ENCODE measurements around the gene CRISPLD2. TPM values are rescaled to one million over a fixed set of nuclear protein-coding genes. Genes with fewer than 3 reads are reported as not detected.

Gene CRISPLD2
- total RNA-seq, 1 experiment from 2014 or later: 6.5 TPM

GRCh38 chr16:84811529-84811928 is 8.3 kb upstream of the CRISPLD2 start:
- BruUV-seq (replicated peaks): no TSS peak

GRCh38 chr16:84813141-84813934 is 6.4 kb upstream of the CRISPLD2 start:
- H3K9me3 Mint-ChIP-seq (ENCODE audit: low read depth, unreplicated experiment): no peaks in the 10 kb centered on the region
- no peak overlapping the region for H3K4me3 Mint-ChIP-seq (ENCODE audit: low read depth, unreplicated experiment)
- no peak for DNase-seq
- H3K36me3 Mint-ChIP-seq (ENCODE audit: insufficient read depth, unreplicated experiment): no peaks in the 10 kb centered on the region
- TF ChIP-seq, protein P1, sequence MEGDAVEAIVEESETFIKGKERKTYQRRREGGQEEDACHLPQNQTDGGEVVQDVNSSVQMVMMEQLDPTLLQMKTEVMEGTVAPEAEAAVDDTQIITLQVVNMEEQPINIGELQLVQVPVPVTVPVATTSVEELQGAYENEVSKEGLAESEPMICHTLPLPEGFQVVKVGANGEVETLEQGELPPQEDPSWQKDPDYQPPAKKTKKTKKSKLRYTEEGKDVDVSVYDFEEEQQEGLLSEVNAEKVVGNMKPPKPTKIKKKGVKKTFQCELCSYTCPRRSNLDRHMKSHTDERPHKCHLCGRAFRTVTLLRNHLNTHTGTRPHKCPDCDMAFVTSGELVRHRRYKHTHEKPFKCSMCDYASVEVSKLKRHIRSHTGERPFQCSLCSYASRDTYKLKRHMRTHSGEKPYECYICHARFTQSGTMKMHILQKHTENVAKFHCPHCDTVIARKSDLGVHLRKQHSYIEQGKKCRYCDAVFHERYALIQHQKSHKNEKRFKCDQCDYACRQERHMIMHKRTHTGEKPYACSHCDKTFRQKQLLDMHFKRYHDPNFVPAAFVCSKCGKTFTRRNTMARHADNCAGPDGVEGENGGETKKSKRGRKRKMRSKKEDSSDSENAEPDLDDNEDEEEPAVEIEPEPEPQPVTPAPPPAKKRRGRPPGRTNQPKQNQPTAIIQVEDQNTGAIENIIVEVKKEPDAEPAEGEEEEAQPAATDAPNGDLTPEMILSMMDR (IDR thresholded peaks at IDR 0.05; ENCODE audit: unreplicated experiment): no peak
- intact Hi-C loops (cut with micrococcal nuclease; ENCODE audit: unreplicated experiment): no loop called here
- peaks cover 9% of the 10 kb centered on the region for H3K4me1 Mint-ChIP-seq (ENCODE audit: low read depth, unreplicated experiment)
- peaks cover 84% of the 10 kb centered on the region for H3K27me3 Mint-ChIP-seq (ENCODE audit: unreplicated experiment)
- no TSS peak for BruUV-seq (replicated peaks)
- no peak overlapping the region for H3K27ac Mint-ChIP-seq (ENCODE audit: unreplicated experiment)
- CTCF ChIA-PET: no interaction called here

More at GRCh38 chr16:84811529-84811928, 8.3 kb upstream of the CRISPLD2 start:
- Mint-ChIP-seq H3K9me3 (ENCODE audit: low read depth, unreplicated experiment) (no peaks in the 10 kb centered on the region), H3K27me3 (ENCODE audit: unreplicated experiment) (peaks cover 66% of the 10 kb centered on the region), H3K4me1 (ENCODE audit: low read depth, unreplicated experiment) (peaks cover 21% of the 10 kb centered on the region), H3K27ac (ENCODE audit: unreplicated experiment) (no peak overlapping the region), H3K4me3 (ENCODE audit: low read depth, unreplicated experiment) (no peak overlapping the region), H3K36me3 (ENCODE audit: insufficient read depth, unreplicated experiment) (peaks cover 11% of the 10 kb centered on the region)
- intact Hi-C loops (cut with micrococcal nuclease; ENCODE audit: unreplicated experiment): no loop called here
- CTCF ChIA-PET: no interaction called here
- TF ChIP-seq, protein P1 (IDR thresholded peaks at IDR 0.05; ENCODE audit: unreplicated experiment): no peak
- DNase-seq: no peak

GRCh38 chr16:84815462-84815861 is 4.3 kb upstream of the CRISPLD2 start:
- H3K27ac Mint-ChIP-seq (ENCODE audit: unreplicated experiment): no peak overlapping the region
- no peak overlapping the region for H3K4me3 Mint-ChIP-seq (ENCODE audit: low read depth, unreplicated experiment)
- CTCF ChIA-PET: no interaction called here
- H3K36me3 Mint-ChIP-seq (ENCODE audit: insufficient read depth, unreplicated experiment): peaks cover 15% of the 10 kb centered on the region
- peaks cover 100% of the 10 kb centered on the region for H3K27me3 Mint-ChIP-seq (ENCODE audit: unreplicated experiment)
- TF ChIP-seq, protein P1 (IDR thresholded peaks at IDR 0.05; ENCODE audit: unreplicated experiment): no peak
- no TSS peak for BruUV-seq (replicated peaks)
- intact Hi-C loops (cut with micrococcal nuclease; ENCODE audit: unreplicated experiment): no loop called here
- H3K9me3 Mint-ChIP-seq (ENCODE audit: low read depth, unreplicated experiment): no peaks in the 10 kb centered on the region
- DNase-seq: no peak
- peaks cover 28% of the 10 kb centered on the region for H3K4me1 Mint-ChIP-seq (ENCODE audit: low read depth, unreplicated experiment)

- intact Hi-C loops (cut with micrococcal nuclease; ENCODE audit: unreplicated experiment): no loop called here
- BruUV-seq (replicated peaks): no TSS peak
- H3K27me3 Mint-ChIP-seq (ENCODE audit: unreplicated experiment): peaks cover 100% of the 10 kb centered on the region
- TF ChIP-seq, protein P1 (IDR thresholded peaks at IDR 0.05; ENCODE audit: unreplicated experiment): no peak
- no peak overlapping the region for H3K4me3 Mint-ChIP-seq (ENCODE audit: low read depth, unreplicated experiment)
- CTCF ChIA-PET: no interaction called here
- H3K36me3 Mint-ChIP-seq (ENCODE audit: insufficient read depth, unreplicated experiment): peaks cover 17% of the 10 kb centered on the region
- no peaks in the 10 kb centered on the region for H3K9me3 Mint-ChIP-seq (ENCODE audit: low read depth, unreplicated experiment)
- no peak overlapping the region for H3K27ac Mint-ChIP-seq (ENCODE audit: unreplicated experiment)
- peaks cover 33% of the 10 kb centered on the region for H3K4me1 Mint-ChIP-seq (ENCODE audit: low read depth, unreplicated experiment)
- DNase-seq: no peak
These were observed 3.8 kb upstream of the CRISPLD2 start for GRCh38 chr16:84816023-84816422.

Measured in Calu3 (cell line).